Epithelial cell of esophagus (primary cell): Measurements from ENCODE around the gene GATD1.

Experiments used
- DNase-seq: peaks from one replicate; pipeline ENCODE4 v3.0.0; 2010; ENCODE audit warnings: low read depth
- H3K4me3 ChIP-seq: 2 replicates; pipeline ENCODE4 v1.5.1; 2011; ENCODE audit warnings: mild to moderate bottlenecking, low read length, control low read depth
- TF ChIP-seq, protein P1 (sequence below): IDR thresholded peaks from 2 replicates; pipeline ENCODE4 v1.5.1; 2011; ENCODE audit warnings: low read depth, mild to moderate bottlenecking, low read length, control low read depth, inconsistent platforms; ENCODE audit not compliant: insufficient read depth; ENCODE audit errors: missing control alignments

GATD1 gene

DNA sequence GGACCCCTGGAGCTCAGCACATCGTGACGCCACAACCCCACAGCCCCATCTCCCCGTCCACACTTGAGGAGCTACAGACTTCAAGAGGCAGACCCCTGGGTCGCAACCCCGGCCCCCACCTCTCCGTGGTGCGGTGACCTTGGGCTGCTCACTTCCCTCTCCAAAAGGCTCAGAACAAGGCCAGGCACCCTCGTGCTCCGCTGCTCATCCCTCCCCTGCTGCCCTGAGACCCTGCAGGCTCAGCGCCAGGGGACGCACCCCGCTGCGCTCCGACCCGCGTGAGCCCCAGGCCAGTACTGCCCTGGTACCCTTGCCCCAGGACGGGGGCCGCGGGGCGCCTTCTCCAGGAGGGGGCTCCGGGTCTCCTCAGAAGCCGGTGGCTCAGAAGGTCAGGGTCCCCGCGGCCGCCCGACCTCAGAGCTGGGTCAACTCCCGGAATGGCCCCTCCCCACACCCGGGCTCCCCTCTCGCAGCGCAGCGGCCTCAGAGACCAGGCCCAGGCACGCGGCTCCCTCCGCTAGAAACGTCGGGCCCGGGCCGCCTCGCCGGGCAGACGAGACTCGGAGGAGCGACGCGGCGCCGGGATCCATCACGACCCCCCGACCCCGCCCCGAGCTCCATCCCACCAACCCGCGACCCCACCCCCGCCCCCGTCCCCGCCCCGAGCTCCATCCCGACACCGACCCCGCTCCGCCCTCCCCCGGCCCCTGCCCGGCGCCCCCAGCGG, 563 bp downstream of the GATD1 start:
- TF ChIP-seq, protein P1, sequence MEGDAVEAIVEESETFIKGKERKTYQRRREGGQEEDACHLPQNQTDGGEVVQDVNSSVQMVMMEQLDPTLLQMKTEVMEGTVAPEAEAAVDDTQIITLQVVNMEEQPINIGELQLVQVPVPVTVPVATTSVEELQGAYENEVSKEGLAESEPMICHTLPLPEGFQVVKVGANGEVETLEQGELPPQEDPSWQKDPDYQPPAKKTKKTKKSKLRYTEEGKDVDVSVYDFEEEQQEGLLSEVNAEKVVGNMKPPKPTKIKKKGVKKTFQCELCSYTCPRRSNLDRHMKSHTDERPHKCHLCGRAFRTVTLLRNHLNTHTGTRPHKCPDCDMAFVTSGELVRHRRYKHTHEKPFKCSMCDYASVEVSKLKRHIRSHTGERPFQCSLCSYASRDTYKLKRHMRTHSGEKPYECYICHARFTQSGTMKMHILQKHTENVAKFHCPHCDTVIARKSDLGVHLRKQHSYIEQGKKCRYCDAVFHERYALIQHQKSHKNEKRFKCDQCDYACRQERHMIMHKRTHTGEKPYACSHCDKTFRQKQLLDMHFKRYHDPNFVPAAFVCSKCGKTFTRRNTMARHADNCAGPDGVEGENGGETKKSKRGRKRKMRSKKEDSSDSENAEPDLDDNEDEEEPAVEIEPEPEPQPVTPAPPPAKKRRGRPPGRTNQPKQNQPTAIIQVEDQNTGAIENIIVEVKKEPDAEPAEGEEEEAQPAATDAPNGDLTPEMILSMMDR = no peak
- peak overlapping the region; percentile 82 for H3K4me3 ChIP-seq
- no peak for DNase-seq

DNA sequence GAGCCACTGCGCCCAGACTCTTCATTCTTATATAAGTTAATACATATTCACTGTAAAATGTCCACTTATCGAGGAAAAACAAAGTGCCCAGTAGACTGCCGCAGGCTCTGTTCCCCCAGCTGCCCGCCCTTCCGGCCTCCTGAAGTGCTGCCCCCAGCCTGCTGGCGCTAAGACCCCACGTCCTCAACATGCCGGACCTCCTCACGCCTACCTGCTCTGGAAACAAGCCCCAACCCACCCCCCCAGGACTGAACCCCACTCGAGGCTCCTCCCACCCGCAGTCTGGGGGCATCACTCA, 1.1 kb downstream of the GATD1 start:
- H3K4me3 ChIP-seq = peak overlapping the region; percentile 82
- no peak for DNase-seq
- TF ChIP-seq, protein P1 = no peak

DNA sequence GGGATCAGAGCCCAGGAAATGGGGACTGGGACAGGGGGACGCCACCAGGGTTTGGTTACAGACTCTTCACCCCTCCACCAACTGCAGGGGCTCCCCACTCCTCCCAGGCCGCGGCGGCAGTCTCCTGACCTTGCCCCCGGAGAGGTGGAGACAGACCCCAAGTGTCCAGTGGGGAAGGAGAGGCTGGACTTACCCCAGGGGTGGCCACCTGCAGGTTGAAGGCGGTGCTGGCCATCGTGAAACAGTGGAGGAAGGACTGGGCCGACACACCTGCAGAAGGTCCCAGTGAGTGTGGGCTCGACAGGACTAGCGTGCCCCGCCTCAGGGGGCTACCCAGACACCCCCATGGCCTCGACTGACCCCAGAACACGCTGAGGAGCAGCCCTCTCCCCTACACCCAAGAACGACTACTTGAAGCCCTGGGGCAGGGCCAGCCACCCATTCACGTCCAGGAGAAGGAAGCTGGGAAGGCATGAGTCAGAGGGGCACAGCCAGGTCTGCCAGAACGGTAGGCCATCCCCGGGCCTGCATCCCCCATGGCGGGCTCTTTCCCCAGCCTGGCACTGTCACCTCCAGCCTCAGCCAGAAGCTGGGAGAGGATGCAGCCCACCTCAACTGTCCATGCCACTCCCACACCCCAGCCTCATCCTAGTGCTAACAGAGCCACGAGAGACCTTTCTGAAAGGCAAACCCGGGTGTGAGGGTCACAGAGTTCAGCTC, 2.3 kb downstream of the GATD1 start:
- H3K4me3 ChIP-seq = peak overlapping the region; percentile 82
- peak; percentile 76 for DNase-seq
- TF ChIP-seq, protein P1 = no peak

DNA sequence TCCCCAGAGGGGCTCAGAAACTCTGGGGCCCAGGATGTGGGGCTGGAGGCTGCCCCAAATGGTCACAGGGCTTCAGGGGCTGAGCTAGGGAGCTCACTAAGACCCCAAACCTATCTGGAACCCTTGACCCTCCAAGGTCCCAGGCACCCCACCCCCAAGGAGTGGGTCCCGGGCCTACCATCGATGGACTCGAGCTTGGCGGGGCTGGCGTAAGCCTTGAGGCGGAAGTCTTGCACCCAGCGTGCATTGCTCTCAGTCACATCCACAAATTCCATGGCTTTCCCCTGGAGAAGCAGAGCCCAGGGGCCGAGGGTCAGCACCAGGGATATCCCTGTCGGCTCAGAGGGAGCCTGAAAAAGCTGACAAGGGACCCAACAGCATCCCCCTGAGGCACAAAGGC, 3.5 kb downstream of the GATD1 start:
- H3K4me3 ChIP-seq = no peak overlapping the region
- TF ChIP-seq, protein P1 = no peak
- DNase-seq = no peak

DNA sequence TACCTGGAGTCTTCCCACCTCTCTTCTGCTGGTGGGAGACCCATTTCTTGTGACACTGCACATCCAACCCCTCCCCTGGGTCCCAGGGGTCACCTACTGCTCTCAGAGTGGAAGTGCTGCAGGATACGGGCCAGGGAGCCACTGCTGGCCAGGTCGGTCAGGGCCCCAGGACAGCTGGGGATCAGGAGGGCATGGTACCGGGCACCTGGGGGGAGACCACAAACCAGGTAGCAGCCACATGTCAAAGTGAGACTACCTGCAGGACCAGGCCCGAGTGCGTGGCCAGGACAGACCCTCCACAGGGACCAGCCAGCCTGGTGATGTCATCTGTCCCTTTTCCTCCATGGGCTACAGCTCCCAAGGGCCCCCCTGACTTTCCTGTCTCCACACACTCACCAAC, 3.9 kb downstream of the GATD1 start:
- TF ChIP-seq, protein P1 = no peak
- no peak for DNase-seq
- no peak overlapping the region for H3K4me3 ChIP-seq

DNA sequence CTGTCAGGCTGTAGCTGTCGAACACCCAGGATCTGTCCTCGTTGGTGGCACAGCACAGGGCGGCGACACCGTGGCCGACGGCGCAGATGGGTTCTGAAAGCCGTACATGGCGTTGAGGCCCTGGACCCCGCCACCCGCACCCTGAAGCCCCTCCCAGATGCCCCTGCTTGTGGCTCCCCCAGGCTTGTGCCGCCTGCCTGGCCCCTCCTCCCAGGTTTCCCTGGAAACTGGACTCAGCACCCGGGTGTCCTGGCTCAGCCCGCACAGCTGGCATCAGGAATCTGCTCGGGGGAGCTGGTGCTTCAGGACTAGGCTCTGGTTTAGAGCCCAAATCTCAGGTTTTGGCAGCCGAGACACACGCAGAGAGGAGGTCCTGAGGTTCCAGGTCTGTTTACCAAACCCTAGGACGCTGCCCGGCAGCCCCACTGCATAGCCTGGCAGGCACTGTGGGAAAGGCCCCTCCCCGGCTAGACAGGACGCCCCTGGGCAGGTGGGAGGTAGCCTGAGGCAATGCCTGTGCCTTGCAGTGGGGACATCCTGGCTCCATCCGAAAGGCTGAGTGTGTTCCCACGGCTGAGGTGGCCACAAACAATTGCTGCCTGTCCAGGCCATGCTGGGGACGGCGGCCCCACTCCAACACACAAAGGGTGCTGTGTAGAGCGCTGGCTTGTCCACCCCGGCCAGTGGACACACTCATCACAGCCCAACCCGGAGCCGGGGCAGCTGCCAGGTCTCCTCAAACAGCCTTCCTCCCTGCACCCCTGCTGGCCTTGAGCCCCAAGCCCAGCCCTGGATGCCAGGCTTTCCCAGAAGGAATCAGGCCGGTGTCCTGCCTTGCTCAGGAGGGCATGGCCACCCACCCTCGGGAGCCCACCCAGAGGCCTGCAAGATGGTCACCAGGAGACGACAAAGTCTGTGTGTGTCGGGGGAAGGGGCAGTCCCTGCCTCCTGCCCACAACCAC, 4.6 kb downstream of the GATD1 start:
- H3K4me3 ChIP-seq = no peak overlapping the region
- TF ChIP-seq, protein P1 = no peak
- no peak for DNase-seq
